ENCODE data around the gene TMEM108.

DNA sequence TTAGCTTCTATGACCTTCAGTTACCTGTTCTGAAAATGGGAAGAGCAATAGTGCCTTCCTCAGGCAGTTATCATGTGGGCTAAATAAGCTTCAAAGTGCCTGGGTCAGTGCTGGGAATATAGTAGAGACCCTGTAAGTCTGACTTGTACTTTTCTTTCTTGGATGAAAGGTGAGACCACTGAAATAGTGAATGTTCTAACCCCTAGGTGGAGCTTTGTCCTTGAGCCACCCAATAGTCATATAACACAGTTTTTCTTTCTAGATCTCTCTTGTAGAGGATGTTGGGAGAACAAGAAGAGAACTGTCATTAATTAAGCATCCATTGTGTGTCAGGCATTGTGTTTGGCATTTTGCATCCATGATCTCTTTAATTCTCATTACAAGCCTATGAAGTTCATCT lies 348.7 kb downstream of the TMEM108 start:
- no peak for TF ChIP-seq POLR2A (IDR thresholded peaks at IDR 0.05)
- TF ChIP-seq CTCF (IDR thresholded peaks at IDR 0.05) = no peak

All from body of pancreas (tissue), 4 donors.